Measurements from ENCODE around the gene LEFTY2. TPM values are rescaled to one million over a fixed set of nuclear protein-coding genes. Genes with fewer than 3 reads are reported as not detected.

LEFTY2 gene
- total and polyA plus RNA-seq, 2 donors (not counting 1 experiment from before 2014, with no cell fraction given) = 0.21 TPM; not detected in 1

DNA sequence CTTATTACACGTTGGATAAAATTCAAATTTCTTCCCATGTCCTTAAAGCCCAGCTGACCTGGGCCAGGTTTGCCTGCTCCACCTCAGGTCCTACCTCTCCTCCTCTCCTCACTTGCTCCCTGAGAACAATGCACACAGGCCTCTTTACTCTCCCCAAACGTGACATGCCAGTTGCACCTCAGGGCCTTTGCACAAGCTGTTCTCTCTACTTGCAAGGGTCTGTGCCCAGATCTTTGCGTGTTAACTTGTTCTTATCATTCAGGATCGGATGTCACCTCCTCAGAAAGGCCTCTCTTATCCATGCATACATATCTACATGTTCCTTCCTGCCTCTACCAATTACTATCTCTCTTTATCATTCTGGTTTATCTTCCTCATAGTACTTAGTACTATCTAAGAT lies 37.4 kb downstream of the LEFTY2 start:
- Mint-ChIP-seq H3K4me1 (peaks cover 9% of the 10 kb centered on the region), H3K27ac (peak overlapping the region; percentile 27), H3K27me3 (no peaks in the 10 kb centered on the region), H3K4me3 (no peak overlapping the region), H3K9me3 (ENCODE audit: insufficient read depth) (peaks cover 2% of the 10 kb centered on the region)
- no peak for TF ChIP-seq EZH2 (IDR thresholded peaks at IDR 0.05; ENCODE audit: borderline replicate concordance, insufficient read depth, low read depth, low read length, poor library complexity, severe bottlenecking)
- TF ChIP-seq, protein P1, sequence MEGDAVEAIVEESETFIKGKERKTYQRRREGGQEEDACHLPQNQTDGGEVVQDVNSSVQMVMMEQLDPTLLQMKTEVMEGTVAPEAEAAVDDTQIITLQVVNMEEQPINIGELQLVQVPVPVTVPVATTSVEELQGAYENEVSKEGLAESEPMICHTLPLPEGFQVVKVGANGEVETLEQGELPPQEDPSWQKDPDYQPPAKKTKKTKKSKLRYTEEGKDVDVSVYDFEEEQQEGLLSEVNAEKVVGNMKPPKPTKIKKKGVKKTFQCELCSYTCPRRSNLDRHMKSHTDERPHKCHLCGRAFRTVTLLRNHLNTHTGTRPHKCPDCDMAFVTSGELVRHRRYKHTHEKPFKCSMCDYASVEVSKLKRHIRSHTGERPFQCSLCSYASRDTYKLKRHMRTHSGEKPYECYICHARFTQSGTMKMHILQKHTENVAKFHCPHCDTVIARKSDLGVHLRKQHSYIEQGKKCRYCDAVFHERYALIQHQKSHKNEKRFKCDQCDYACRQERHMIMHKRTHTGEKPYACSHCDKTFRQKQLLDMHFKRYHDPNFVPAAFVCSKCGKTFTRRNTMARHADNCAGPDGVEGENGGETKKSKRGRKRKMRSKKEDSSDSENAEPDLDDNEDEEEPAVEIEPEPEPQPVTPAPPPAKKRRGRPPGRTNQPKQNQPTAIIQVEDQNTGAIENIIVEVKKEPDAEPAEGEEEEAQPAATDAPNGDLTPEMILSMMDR (IDR thresholded peaks at IDR 0.05) = no peak
- no peak overlapping the region for H3K9ac ChIP-seq (ENCODE audit: low read length)
- DNase-seq (no peak), ATAC-seq (ENCODE audit: low read depth) (no peak)
- H3K36me3 ChIP-seq (replicated peaks in 1 of 2; ENCODE audit: control extremely low read depth in 1 of 2, control insufficient read depth in 1 of 2, extremely low read depth in 1 of 2, insufficient read depth in 2 of 2, low read length in 1 of 2) = no peaks in the 10 kb centered on the region
- H3K27ac ChIP-seq (ENCODE audit: low read length in 2 of 2) = no peak overlapping the region
- no peaks in the 10 kb centered on the region for H4K20me1 ChIP-seq (ENCODE audit: control insufficient read depth, insufficient read depth, low read length, poor library complexity, severe bottlenecking)
- peaks cover 4 to 5% of the 10 kb centered on the region in 2 donors for H3K4me1 ChIP-seq (ENCODE audit: control insufficient read depth in 2 of 2, insufficient read depth in 2 of 2, low read length in 2 of 2)
- no peak overlapping the region for H2AFZ ChIP-seq (ENCODE audit: insufficient read depth, low read depth, low read length, poor library complexity, severe bottlenecking)
- intact Hi-C loops (cut with micrococcal nuclease) = no loop called here
- ChIA-PET POLR2A (no interaction called here), CTCF (interaction anchor here (1.3 to 1.8 kb wide), 2 partner anchors 21 to 126 kb away, joined by 5 to 7 read pairs; partner anchors contain the start of genes SRP9 and TMEM63A)
- 100% methylated on average over 4 of the region's 4 CpGs for WGBS (ENCODE audit: insufficient coverage)
- H3K9me3 ChIP-seq (ENCODE audit: control extremely low read depth in 1 of 3, control insufficient read depth in 2 of 3, insufficient read depth in 1 of 3, low read length in 2 of 3) = no peaks in the 10 kb centered on the region
- no peaks in the 10 kb centered on the region for H3K27me3 ChIP-seq (replicated peaks in 1 of 4; ENCODE audit: control extremely low read depth in 1 of 4, control insufficient read depth in 3 of 4, insufficient read depth in 4 of 4, low read length in 3 of 4)
- no peak overlapping the region for H3K4me2 ChIP-seq (replicated peaks; ENCODE audit: low read depth, low read length, poor library complexity, severe bottlenecking)
- H3K79me2 ChIP-seq (ENCODE audit: control insufficient read depth, insufficient read depth, low read length) = no peaks in the 10 kb centered on the region
- H3K4me3 ChIP-seq (ENCODE audit: control extremely low read depth in 1 of 5, extremely low read depth in 1 of 5, insufficient read depth in 1 of 5, low read depth in 2 of 5, low read length in 4 of 5) = no peak overlapping the region

DNA sequence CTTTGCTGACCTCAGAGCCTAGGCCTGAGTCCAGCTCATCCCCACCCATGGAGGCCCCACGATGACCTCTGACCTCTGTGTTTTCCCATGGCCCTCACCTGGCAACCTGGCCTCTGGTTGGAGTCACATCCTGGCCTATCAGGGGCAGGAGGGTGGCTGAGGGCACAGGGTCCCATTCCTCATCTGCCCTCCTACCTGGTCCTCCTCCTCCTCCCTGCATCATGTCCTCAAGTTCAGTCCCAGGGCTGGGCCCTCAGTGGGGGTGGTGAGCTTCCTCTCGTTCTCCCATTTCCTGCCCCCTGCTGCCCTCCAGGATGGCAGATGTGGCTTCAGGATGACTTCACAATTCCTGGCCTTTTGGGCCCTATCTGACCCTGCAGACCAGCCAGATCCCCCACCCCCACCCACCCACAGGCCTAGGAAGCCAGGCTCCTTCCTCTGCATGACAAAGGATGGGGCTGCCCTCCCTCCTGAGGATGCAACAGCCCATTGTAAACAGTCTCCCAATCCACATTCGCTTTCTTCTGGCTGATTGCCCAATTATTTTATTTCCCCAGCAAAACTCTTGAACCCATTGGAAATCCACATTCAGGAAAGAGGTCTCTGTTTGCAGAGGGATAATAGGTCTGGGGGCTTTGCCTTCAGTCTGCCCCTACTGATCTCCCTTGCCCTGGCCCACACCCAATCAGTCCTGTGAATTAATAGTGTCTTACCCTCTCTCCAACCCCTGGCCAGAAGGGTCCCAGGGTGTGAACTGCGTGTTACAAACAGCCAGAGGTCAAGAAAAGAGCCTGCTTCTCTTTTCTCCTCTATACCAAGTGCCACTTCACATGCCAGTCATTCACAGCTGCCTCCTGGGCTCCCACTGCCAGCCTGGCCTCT lies 41.7 kb downstream of the LEFTY2 start:
- Histone ChIP-seq H3K4me3 (ENCODE audit: control extremely low read depth in 1 of 5, extremely low read depth in 1 of 5, insufficient read depth in 1 of 5, low read depth in 2 of 5, low read length in 4 of 5) (no peak overlapping the region), H3K9me3 (ENCODE audit: control extremely low read depth in 1 of 3, control insufficient read depth in 2 of 3, insufficient read depth in 1 of 3, low read length in 2 of 3) (no peaks in the 10 kb centered on the region), H3K4me1 (ENCODE audit: control insufficient read depth in 2 of 2, insufficient read depth in 2 of 2, low read length in 2 of 2) (peaks cover 34 to 36% of the 10 kb centered on the region in 2 donors), H3K4me2 (replicated peaks; ENCODE audit: low read depth, low read length, poor library complexity, severe bottlenecking) (peak overlapping the region; percentile 17), H3K36me3 (replicated peaks in 1 of 2; ENCODE audit: control extremely low read depth in 1 of 2, control insufficient read depth in 1 of 2, extremely low read depth in 1 of 2, insufficient read depth in 2 of 2, low read length in 1 of 2) (no peaks in the 10 kb centered on the region), H4K20me1 (ENCODE audit: control insufficient read depth, insufficient read depth, low read length, poor library complexity, severe bottlenecking) (no peaks in the 10 kb centered on the region), H2AFZ (ENCODE audit: insufficient read depth, low read depth, low read length, poor library complexity, severe bottlenecking) (no peak overlapping the region), H3K9ac (ENCODE audit: low read length) (no peak overlapping the region), H3K27ac (ENCODE audit: low read length in 2 of 2) (peak overlapping the region in 1 of 2 donors; percentile 97), H3K79me2 (ENCODE audit: control insufficient read depth, insufficient read depth, low read length) (peaks cover 4% of the 10 kb centered on the region), H3K27me3 (replicated peaks in 1 of 4; ENCODE audit: control extremely low read depth in 1 of 4, control insufficient read depth in 3 of 4, insufficient read depth in 4 of 4, low read length in 3 of 4) (no peaks in the 10 kb centered on the region)
- intact Hi-C loops (cut with micrococcal nuclease) = no loop called here
- Mint-ChIP-seq H3K27me3 (no peaks in the 10 kb centered on the region), H3K4me1 (peaks cover 36% of the 10 kb centered on the region), H3K9me3 (ENCODE audit: insufficient read depth) (peaks cover 2% of the 10 kb centered on the region), H3K4me3 (no peak overlapping the region), H3K27ac (peak overlapping the region; percentile 75)
- 100% methylated on average over 3 of the region's 4 CpGs for WGBS (ENCODE audit: insufficient coverage)
- no peak for TF ChIP-seq EZH2 (IDR thresholded peaks at IDR 0.05; ENCODE audit: borderline replicate concordance, insufficient read depth, low read depth, low read length, poor library complexity, severe bottlenecking)
- TF ChIP-seq, protein P1 (IDR thresholded peaks at IDR 0.05) = no peak
- ChIA-PET CTCF (interaction anchor here (1.1 to 1.5 kb wide), 2 partner anchors 22 to 122 kb away, joined by 3 to 4 read pairs; partner anchors contain the start of gene SRP9), POLR2A (interaction anchor here (5.5 kb wide), 1 partner anchor 17 kb away, joined by 38 read pairs; the partner anchor contains the start of gene TMEM63A)
- DNase-seq = no peak
- no peak for ATAC-seq (ENCODE audit: low read depth)
